HEK293 (cell line): ENCODE data around the gene GMEB1.

Source experiments
- CTCF ChIP-seq: fragments of 450-650 bp; formaldehyde crosslinking; IDR thresholded peaks from 2 replicates; pipeline ENCODE4 v1.5.1; 2016; ENCODE audit warnings: missing biosample characterization, missing genetic modification characterization
- REST ChIP-seq: fragments of 450-650 bp; formaldehyde crosslinking; IDR thresholded peaks from 2 replicates; pipeline ENCODE4 v1.5.1; 2016; ENCODE audit warnings: missing biosample characterization, missing genetic modification characterization
- YY1 ChIP-seq: fragments of 450-650 bp; formaldehyde crosslinking; IDR thresholded peaks from 2 replicates; pipeline ENCODE4 v1.5.1; 2018; ENCODE audit warnings: missing biosample characterization, missing genetic modification characterization
- ZBTB17 ChIP-seq: fragments of 450-650 bp; formaldehyde crosslinking; IDR thresholded peaks from 2 replicates; pipeline ENCODE4 v1.5.1; 2016; ENCODE audit warnings: missing biosample characterization, missing genetic modification characterization
- ZBTB21 ChIP-seq: fragments of 450-650 bp; formaldehyde crosslinking; IDR thresholded peaks from 2 replicates; pipeline ENCODE4 v1.5.1; 2017; ENCODE audit warnings: missing biosample characterization, missing genetic modification characterization
- ZEB2 ChIP-seq: fragments of 450-650 bp; formaldehyde crosslinking; IDR thresholded peaks from 2 replicates; pipeline ENCODE4 v1.5.1; 2016; ENCODE audit warnings: missing biosample characterization, missing genetic modification characterization
- ZNF155 ChIP-seq: fragments of 450-650 bp; formaldehyde crosslinking; IDR thresholded peaks from 2 replicates; pipeline ENCODE4 v1.5.1; 2016; ENCODE audit warnings: missing biosample characterization, missing genetic modification characterization
- ZNF555 ChIP-seq: fragments of 450-650 bp; formaldehyde crosslinking; conservative IDR thresholded peaks from 2 replicates; pipeline ENCODE4 v1.5.1; 2017; ENCODE audit warnings: missing biosample characterization, mild to moderate bottlenecking, missing genetic modification characterization, inconsistent platforms
- ZNF768 ChIP-seq: fragments of 450-650 bp; formaldehyde crosslinking; IDR thresholded peaks from 2 replicates; pipeline ENCODE4 v1.5.1; 2018; ENCODE audit warnings: missing biosample characterization, mild to moderate bottlenecking, missing genetic modification characterization
- ZNF830 ChIP-seq: fragments of 450-650 bp; IDR thresholded peaks from 2 replicates; pipeline ENCODE4 v1.5.0; 2018; ENCODE audit warnings: missing biosample characterization, missing genetic modification characterization, low read depth, mild to moderate bottlenecking, moderate library complexity
- TF ChIP-seq, protein P1 (sequence below): fragments of 450-650 bp; formaldehyde crosslinking; IDR thresholded peaks from 2 replicates; pipeline ENCODE4 v1.5.1; 2016; ENCODE audit warnings: missing biosample characterization, missing genetic modification characterization

DNA sequence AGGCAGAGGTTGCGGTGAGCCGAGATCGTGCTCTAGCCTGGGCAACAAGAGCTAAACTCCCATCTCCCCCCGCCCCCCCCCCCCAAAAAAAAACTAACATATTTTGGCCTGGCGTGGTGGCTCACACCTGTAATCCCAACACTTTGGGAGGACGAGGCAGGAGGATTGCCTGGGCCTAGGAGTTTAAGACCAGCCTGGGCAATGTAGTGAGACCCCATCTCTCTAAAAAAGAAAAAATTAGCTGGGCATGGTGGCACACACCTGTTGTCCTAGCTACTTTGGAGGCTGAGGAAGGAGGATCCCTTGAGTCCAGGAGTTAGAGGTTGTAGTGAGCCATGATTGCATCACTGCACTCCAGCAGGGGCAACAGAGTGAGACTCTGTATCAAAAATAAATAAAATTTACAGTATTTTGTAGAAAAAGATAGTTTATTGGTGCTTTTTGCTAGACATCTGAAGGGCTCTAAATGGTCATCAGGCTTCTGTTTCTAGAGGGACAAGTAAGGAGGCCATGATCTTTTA, 77.1 kb downstream of the GMEB1 start:
- TF ChIP-seq CTCF (tag by site-specific recombination) (no peak), ZNF155 (tag by site-specific recombination) (no peak), ZBTB17 (tag by site-specific recombination) (no peak), ZEB2 (tag by site-specific recombination) (no peak), ZNF830 (tag by site-specific recombination) (no peak), ZNF555 (tag by site-specific recombination) (no peak), ZBTB21 (tag by site-specific recombination) (no peak), YY1 (tag by site-specific recombination) (no peak), REST (no peak), ZNF768 (no peak)
- TF ChIP-seq, protein P1, sequence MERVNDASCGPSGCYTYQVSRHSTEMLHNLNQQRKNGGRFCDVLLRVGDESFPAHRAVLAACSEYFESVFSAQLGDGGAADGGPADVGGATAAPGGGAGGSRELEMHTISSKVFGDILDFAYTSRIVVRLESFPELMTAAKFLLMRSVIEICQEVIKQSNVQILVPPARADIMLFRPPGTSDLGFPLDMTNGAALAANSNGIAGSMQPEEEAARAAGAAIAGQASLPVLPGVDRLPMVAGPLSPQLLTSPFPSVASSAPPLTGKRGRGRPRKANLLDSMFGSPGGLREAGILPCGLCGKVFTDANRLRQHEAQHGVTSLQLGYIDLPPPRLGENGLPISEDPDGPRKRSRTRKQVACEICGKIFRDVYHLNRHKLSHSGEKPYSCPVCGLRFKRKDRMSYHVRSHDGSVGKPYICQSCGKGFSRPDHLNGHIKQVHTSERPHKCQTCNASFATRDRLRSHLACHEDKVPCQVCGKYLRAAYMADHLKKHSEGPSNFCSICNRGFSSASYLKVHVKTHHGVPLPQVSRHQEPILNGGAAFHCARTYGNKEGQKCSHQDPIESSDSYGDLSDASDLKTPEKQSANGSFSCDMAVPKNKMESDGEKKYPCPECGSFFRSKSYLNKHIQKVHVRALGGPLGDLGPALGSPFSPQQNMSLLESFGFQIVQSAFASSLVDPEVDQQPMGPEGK, result no peak
